ENCODE measurements around the gene ACTL7B.
"Not testable (repeated sequence)": the region's sequence is repeated elsewhere in the genome, so short reads cannot be mapped to it uniquely, and the experiment has no call there.

ACTL7B gene, protein sequence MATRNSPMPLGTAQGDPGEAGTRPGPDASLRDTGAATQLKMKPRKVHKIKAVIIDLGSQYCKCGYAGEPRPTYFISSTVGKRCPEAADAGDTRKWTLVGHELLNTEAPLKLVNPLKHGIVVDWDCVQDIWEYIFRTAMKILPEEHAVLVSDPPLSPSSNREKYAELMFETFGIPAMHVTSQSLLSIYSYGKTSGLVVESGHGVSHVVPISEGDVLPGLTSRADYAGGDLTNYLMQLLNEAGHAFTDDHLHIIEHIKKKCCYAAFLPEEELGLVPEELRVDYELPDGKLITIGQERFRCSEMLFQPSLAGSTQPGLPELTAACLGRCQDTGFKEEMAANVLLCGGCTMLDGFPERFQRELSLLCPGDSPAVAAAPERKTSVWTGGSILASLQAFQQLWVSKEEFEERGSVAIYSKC

DNA sequence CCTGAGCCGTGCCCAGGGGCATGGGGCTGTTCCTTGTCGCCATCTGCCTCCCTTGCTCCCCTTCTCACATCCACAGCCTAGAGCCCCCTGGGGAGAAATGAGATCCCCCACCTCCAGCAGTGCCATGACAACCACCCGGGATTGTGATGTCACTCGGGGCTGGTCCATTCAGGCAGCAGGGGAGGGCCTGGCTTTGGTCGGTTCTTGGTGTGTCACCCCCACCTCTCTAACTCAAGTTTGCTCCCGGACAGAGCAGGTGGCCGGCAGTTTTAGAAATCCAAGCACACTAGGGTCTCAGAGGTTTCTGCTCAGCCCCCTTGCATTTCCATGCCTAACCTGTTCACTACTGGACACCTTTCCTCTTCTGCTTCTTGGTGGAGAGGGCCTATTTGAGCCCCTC, at the start of gene ACTL7B:
Gene ACTL7B, minus strand, starts transcription at position 99 of the 400 bp plus-strand sequence. Its CDS starts 56 bp downstream, at position 43.
- DNase-seq (ENCODE audit: low read depth, low spot score) = no peak

DNA sequence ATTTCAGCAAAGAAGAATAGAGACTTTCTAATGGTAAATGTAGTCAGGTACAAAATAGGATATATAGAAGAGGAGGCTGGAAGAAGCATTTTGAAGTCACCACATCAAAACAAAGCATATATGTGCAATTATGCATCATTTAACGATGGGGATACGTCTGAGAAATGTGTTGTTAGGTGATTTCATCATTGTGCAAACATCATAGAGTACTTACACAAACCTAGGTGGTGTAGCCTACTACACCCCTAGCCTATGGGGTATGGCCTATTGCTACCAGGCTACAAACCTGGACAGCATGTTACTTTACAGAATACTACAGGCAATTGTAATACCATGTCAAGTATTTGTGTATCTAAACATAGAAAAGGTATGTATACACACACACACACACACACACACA, 49.7 kb upstream of the ACTL7B start:
- no peak for DNase-seq (ENCODE audit: low read depth, low spot score)

DNA sequence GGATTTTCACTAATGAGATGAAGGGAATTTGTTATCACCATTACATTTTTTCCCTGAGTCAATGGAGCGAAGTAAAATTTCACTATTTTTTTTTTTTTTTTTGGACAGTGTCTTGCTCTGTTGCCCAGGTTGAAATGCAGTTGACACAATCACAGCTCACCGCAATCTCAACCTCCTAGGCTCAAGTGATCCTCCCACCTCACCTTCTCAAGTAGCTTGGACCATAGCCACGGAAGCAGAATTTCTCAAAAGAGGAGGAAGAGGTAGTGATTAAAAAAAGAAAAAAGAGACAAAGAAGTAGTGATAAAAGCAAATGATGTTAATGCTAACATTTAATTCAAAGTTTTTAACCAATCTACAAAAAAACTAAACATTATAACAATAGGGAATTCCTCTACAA, 48.4 kb upstream of the ACTL7B start:
- no peak for DNase-seq (ENCODE audit: low read depth, low spot score)

DNA sequence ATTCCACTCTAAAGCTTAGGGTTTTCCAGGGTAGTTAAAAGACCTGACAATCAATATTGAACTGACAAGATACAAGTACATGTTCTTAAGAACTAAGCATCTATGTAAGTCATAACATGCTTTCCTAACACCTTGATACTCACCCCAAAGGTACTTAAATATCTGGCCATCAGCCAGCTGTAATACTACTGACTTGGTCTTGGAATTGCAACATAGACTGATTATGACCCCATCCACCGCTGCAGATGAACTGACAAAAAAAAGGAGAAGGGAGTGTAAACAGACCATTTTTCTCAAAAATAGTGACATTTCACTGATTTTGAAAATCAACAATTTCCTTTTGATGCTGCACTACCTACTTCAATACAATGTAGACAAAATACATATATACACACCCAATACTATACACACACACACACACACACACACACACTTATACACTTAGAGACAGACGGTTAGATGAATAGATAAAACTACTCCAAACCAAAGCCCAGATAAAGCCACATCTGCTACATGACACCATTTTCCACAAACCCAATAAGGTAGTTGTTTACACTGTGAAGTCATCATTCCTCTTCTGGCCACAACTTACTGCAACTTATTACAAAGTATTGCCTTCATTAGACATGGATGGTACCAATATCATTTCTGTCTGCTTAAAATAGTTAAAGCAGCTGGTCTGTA, 47.8 kb upstream of the ACTL7B start:
- DNase-seq (ENCODE audit: low read depth, low spot score) = no peak

DNA sequence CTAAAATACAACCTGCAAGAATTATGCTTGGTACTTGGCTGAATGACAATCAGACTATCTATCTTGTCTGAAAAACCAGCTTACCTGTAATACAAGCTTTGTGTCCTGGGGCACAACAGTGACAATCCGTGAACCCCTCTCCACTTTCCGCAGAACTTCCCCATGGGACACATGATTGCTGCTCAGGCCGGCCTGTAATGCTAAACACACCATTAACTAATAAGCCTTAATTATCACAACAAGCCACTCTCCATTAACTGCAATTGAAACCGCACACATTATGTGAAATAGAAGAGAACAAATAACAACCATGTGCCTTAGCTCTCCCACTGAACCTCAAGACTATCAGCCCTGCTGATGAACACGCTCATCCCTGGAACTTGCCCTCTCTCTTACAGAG, 44.4 kb upstream of the ACTL7B start:
- DNase-seq (ENCODE audit: low read depth, low spot score) = no peak

DNA sequence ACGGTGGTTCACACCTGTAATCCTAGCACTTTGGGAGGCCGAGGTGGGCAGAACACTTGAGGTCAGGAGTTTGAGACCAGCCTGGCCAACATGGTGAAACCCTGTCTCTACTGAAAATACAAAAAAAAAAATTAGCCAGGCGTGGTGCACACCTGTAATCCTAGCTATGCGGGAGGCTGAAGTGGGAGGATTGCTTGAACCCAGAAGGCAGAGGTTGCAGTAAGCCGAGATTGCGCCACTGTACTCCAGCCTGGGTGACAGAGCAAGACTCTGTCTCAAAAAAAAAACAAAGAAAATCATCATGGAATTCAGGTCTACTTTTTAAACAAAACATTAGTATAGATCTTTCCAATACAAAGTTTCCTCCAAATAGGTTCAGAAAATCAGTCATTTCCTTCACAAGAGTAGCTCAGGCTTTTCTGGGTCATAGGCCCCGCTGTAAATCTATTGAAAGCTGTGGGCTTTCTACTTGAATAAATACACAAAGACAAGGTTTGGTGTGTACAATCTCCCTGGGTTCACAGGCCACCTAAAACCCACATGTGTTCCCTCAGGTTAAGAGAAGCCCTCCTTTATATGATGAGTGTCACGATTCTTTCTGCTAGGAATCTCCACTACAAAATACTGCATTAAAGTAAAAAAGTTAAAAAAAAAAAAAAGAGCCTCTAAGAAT, 43.4 kb upstream of the ACTL7B start:
- not testable (repeated sequence) for DNase-seq (ENCODE audit: low read depth, low spot score)

DNA sequence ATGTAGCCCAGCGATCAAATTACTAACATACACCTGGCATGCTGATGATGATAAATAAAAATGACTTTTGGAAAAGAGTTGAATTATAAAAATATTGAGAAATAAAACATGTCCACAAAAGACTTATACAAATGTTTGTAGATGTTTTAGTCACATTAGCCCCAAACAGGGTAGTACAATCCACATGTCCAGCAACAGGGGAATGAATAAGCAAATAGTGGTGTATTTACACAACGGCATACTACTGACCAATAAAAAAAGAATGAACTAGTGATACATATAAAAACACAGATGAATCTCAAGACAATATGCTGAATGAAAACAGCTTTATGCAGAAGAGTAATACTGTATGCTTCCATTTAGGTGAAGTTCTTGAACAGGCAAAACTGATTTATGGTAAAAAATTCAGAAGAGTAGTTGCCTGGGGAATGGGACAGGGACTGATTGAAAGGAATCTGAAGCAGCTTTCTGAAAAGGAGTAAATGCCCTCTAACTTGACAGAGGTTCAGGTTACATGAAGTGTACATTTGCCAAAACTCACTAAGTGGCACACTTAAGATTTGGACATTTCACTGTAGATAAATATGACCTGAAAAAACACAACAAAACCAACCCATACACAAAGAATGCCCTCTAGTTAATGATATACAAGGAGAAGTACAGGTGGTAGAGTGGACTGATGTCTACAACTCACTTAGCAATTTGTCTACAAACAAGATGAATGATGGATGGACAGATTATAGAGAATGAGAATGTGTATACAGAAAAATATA, 41.7 kb upstream of the ACTL7B start:
- no peak for DNase-seq (ENCODE audit: low read depth, low spot score)

DNA sequence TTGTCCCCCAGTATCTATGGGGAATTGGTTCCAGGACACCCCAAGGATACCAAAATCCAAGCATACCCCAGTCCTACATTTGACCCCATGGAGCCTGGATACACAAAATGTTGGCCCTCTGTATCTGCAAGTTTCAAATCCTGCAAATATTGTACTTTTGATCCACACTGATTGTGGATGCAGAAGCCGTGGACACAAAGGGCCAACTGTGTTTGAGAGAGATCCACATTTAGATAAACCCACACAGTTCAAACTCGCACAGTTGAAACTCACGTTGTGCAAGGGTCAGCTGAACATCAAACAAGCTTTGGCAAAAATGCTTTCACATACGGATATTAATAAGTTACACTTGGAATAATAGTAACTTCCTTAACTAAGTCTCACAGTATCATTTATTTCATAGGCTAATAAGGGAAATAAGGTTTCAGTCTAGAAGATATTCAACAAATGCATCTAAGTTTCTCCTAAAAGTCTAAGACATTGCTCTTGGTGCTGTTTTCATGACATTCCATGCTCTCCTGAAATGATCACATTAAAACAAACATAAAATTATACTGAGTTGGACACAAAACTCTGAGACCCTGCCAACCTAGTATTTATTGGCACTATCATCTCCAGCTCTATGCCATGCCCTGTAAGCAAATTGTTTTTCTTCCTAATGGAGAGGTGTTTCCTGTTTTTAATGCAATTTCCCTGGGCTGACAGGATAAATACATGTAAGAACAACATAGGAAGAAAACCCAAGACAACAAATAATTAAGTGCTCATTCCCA, 38.6 kb upstream of the ACTL7B start:
- no peak for DNase-seq (ENCODE audit: low read depth, low spot score)

DNA sequence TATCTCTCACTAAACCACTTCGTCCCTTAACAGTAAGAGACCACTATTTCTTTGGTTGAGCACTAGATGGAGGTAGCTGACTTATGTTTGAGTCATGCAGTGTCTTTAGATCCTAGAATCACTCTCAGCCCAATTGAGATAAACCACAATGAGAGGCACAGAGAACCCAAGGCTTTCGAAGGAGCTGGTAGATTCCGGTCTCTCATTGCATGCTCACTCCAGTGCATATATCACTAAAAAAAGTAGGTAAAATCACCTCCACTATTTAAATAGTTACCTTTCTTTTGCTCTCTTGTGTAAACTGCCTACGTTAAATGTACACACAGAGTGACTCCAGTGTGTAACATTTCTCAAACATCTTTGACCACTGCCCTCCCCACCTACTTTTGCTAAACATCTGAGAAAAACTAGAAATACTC, 33.9 kb upstream of the ACTL7B start:
- DNase-seq (ENCODE audit: low read depth, low spot score) = no peak

DNA sequence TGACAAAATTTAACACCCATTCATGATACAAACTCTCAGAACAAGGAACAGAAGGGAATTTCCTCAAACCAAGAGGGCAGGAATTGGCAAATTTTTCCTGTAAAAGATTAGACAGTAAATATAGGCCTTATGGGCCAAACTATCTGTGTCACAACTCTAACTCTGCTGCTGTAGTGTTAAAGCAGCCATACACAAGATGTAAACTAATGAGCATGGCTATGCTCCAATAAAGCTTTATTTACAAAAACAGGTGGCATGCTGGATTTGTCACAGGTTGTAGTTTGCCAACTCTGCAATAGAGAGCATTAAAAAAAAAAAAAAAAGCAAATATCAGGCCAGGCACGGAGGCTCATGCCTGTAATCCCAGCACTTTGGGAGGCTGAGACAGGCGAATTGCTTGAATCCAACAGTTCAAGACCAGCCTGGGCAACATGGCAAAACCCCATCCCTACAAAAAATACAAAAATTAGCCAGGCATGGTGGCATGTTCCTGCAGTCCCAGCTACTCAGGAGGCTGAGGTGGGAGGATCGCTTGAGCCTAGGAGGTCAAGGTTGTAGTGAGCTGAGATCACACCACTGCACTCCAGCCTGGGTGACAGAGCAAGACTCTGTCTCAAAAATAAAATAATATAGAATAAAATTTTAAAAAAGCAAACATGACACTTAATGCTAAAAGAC, 30.9 kb upstream of the ACTL7B start:
- DNase-seq (ENCODE audit: low read depth, low spot score) = not testable (repeated sequence)

DNA sequence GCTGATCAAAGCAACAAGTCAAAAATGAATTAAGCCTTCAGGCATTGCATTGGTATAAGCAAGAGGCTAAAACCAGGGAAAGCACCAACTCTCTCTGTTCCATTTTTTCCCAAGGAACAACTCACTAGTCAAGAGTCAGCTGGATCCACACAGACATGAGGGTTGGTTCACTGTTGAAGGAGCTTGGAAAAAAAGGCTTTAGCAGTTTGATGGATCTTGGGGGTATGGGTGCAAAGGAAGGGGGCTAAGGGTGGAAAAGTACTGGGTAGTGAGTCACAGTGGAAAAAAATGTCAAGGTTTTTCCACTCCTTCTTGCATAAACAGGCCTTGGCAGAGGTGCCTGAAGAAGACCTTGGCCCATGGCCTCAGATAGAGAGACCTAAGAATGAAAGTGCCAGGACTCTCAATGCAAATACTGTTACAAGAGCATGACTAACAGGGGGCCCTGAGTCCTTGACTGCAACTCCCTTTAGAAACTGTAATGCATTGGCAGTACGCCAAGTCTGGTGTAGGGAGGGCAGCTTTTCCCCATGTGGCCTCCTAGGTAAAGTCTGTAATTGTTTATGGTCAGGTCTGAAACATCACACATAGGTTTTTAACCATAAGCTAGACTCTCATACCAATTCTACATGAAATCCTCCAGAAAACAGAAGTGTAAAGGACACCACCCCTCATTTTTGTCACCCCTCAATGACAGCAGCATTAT, 30.0 kb upstream of the ACTL7B start:
- no peak for DNase-seq (ENCODE audit: low read depth, low spot score)

DNA sequence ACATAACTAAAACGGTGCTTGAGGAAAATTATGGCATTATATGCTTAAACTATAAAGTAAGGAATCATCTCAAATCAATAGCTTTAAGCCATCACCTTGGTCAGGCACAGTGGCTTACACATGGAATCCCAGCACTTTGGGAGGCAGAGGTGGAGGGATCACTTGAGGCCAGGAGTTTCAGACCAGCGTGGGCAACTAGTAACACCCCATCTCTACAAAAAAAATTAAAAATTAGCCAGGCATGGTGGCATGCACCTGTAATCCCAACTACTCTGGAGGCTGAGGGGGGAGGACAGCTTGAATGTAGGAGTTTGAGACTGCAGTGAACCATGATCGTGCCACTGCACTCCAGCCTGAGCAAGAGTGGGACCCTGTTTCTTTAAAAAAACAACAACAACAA, 28.9 kb upstream of the ACTL7B start:
- DNase-seq (ENCODE audit: low read depth, low spot score) = no peak

DNA sequence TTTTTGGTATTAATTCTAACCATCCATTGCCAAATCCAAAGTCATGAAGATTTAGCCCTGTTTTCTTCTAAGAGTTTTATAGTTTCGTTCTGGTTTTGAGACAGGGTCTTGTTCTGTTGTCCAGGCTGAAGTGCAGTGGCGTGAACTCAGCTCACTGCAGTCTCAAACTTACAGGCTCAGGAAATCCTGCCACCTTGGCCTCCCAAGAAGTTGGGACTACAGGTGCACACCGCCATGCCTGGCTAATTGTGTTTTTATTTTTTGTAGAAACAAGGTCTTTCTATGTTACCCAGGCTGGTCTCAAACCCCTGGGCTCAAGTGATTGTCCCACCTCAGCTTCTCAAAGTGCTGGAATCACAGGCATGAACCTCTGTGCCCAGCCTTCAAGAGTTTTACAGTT, 27.3 kb upstream of the ACTL7B start:
- DNase-seq (ENCODE audit: low read depth, low spot score) = no peak

DNA sequence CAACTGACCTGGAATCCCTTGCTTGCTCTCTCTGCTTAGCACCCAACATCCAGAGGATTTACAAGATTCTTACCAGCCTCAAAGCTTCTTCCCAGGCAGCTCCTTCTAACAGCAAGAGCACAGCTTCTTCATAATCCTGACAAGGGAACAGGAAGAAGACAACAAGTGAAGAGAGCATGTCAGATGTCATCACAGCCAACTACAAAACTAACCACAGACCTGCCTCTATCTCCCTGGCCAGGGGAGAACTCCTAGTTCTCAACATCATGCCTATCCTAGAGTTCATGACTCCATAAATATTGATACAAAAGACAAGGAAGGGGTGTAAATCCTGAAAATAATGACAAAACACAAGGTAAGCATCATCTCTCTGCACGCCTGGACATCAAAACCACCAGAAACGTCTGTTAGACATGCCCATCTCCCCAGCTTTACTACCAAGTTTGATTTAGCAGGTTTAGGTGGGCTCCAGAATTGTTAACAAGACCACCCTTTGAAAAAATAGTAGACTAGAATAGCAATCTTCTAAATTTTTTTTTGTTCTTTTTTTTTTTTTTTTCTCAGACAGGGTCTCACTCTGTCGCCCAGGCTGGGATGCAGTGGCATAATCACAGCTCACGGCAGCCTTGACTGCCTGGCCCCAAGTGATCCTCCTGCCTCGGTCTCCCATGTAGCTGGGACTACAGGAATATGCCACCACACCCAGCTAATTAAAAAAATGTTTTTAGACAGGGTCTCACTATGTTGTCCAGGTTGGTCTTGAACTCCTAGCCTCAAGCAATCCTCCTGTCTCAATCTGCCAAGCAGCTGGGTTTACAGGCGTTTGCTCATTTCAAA, 26.5 kb upstream of the ACTL7B start:
- DNase-seq (ENCODE audit: low read depth, low spot score) = no peak

DNA sequence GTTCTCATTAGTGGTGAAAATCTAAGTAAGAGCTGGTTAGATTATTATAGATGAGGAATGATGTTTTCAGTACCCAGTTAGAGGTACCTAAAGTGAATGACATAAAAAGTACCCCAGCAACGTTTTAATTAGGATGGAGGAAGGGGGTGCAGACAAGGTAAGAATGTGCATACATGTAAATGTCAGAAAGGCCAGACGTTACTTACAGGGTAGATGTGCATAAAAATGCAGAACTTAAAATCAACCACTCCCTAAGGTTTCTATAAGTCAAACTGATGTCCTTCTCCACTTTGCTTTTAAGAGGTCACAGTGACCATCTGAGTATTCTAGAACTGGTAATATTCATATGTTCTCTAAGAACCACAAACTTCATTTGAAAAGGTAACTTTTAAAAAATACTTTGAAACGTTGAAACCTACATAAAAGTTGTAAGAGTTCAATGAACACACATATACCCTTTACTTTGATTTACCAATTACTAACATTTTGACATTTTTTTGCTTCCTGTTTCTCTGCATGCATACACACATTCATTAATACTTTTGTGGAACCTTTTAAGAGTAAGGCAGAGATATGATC, 25.0 kb upstream of the ACTL7B start:
- DNase-seq (ENCODE audit: low read depth, low spot score) = no peak

DNA sequence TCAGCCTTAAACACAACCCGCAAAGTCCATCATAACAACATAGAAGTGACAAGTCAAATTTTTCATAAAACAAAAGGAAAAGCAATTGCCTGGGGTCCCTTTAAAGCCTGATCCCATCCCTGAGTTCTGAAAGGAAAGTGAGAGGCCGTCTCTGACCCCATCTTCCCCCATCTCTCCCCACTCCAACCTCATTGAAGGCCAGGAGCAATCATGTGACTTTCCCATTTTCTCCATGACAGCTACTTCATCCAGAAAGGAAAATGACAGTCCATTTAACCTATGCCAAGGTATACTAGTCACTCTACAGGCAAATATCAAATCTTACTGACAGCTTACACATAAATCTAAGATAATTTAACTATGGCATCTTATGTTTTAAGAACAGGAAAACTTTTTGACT, 21.7 kb upstream of the ACTL7B start:
- no peak for DNase-seq (ENCODE audit: low read depth, low spot score)

DNA sequence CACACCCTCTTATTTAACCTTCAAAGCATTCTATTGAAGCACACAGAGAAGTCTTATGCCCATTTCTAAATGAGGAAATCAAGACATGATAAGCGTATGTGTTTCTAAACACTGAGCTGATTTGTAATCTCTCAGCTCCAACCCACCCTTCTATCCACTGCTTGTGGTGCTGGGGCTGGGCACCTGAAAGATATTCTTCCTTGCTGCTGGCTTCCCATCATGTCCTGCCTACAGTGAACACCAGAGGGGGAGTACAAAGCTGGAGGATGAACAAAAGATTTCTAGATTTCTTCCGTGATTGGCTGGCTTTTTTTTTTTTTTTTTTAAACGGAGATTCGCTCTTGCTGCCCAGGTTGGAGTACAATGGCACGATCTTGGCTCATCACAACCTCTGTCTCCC, 20.6 kb upstream of the ACTL7B start:
- no peak for DNase-seq (ENCODE audit: low read depth, low spot score)

DNA sequence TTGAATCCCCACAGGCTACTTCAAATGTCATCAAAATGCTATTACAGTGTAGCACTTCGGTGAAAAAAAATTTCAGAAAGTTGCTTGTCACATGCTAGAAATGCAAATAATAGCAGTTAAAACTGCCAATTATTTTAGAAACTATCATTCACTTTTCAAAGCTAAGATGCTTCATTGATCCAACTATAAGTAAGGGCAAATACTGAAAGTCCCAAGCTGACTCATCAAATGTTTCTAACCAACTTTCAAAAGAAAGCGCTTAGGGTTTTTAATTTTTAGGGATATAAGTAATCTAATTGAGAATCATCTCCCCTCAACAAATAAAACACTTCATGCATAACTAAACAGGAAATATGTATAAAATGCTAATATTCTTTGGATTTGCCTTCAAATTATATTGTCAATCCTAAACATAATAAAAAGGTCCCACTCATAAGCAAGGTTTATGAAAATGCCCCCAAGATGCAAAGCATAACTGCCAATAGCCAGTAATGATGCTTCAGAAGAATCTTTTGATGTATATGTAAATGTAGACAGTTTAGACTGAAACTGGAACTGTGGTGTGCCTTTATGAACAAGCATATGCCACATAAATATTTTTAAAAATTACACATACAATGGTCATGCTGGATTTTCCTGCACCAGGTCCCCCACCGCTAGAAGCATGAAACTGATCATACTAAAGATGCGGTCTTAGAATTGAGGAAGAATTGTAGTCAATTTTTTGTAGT, 18.4 kb upstream of the ACTL7B start:
- DNase-seq (ENCODE audit: low read depth, low spot score) = no peak

Measured in iPS DF 19.7 (cell line).